GM12878 (cell line): Measurements from ENCODE around the gene TSPO. TPM values are rescaled to one million over a fixed set of nuclear protein-coding genes. Genes with fewer than 3 reads are reported as not detected.

Experiments
- ATAC-seq: fragments of 200-7000 bp; cut with Tn5 transposase; 3 replicates; pipeline ENCODE4 v1.9.1; 2020; ENCODE audit warnings: mild to moderate bottlenecking, moderate library complexity
- BruUV-seq: library from RNA; stranded (reverse); fragments of 400-500 nt; replicated peaks from 2 replicates; lab custom pipeline; 2021; lab: Mats Ljungman, UMichigan
- CTCF ChIA-PET: fragments of 300-600 bp; sonication (Branson Sonifier 250); formaldehyde crosslinking; extraction: SDS; loops from one replicate; lab custom pipeline; 2021; ENCODE audit warnings: inconsistent platforms; lab: Yijun Ruan, JAX
- POLR2A ChIA-PET: fragments of 350-600 bp; formaldehyde crosslinking; extraction: SDS; loops from one replicate; lab custom pipeline; 2021; ENCODE audit warnings: inconsistent platforms; lab: Charles Lee
- RAD21 ChIA-PET: fragments of 300-600 bp; sonication (Branson Sonifier 250); formaldehyde crosslinking; loops from one replicate; lab custom pipeline; 2023; ENCODE audit warnings: antibody characterized with exemption; ENCODE audit not compliant: unreplicated experiment; lab: Charles Lee
- SMC1A ChIA-PET: fragments of 300-600 bp; sonication (Branson Sonifier 250); formaldehyde crosslinking; loops from one replicate; lab custom pipeline; 2023; ENCODE audit not compliant: unreplicated experiment, uncharacterized antibody; lab: Charles Lee
- DNase-seq: peaks from one replicate; pipeline ENCODE4 v3.0.0-alpha.2; 2011; ENCODE audit warnings: low read depth, low spot score
- FAIRE-seq: peaks from 3 replicates; lab custom pipeline; 2011; peaks lifted over from hg19 to GRCh38; lab: Jason Lieb, UNC
- H2AFZ ChIP-seq: 2 replicates; pipeline ENCODE4 v1.6.0; 2011; ENCODE audit warnings: low read depth, low read length, control low read depth; ENCODE audit not compliant: control insufficient read depth
- H3K27ac ChIP-seq: 2 replicates; pipeline ENCODE4 v1.5.1; 2011; ENCODE audit warnings: control low read depth; ENCODE audit not compliant: control insufficient read depth, insufficient read depth
- H3K27me3 ChIP-seq, 2 experiments: replicated peaks in 1 of 2; 2 replicates each; pipeline versions ENCODE4 v1.6.0 to v1.6.1; 2011; ENCODE audit warnings: low read length in 1 of 2; ENCODE audit not compliant: control insufficient read depth in 2 of 2, insufficient read depth in 2 of 2
- H3K36me3 ChIP-seq, 2 experiments: 2 replicates each; pipeline ENCODE4 v1.5.1; 2011; ENCODE audit warnings: low read length in 1 of 2; ENCODE audit not compliant: control insufficient read depth in 2 of 2, insufficient read depth in 2 of 2
- H3K4me1 ChIP-seq: 2 replicates; pipeline ENCODE4 v1.6.1; 2011; ENCODE audit warnings: mild to moderate bottlenecking, low read length, moderate library complexity, mixed read lengths; ENCODE audit not compliant: control insufficient read depth, insufficient read depth
- H3K4me2 ChIP-seq: 2 replicates; pipeline ENCODE4 v1.6.0; 2011; ENCODE audit warnings: control low read depth; ENCODE audit not compliant: control insufficient read depth, insufficient read depth
- H3K4me3 ChIP-seq: fragments of 200-600 bp; sonication (generic); 2 replicates; pipeline ENCODE4 v1.5.1; 2016
- H3K79me2 ChIP-seq: 2 replicates; pipeline ENCODE4 v1.6.0; 2011; ENCODE audit warnings: low read length; ENCODE audit not compliant: control insufficient read depth, insufficient read depth
- H3K9ac ChIP-seq: 2 replicates; pipeline ENCODE4 v1.8.0; 2011; ENCODE audit warnings: low read length, control low read depth, mixed read lengths; ENCODE audit not compliant: control insufficient read depth, insufficient read depth
- H3K9me3 ChIP-seq: replicated peaks from 3 replicates; pipeline ENCODE4 v1.5.1; 2011; ENCODE audit warnings: mild to moderate bottlenecking, low read length; ENCODE audit not compliant: control insufficient read depth, insufficient read depth
- H4K20me1 ChIP-seq: 2 replicates; pipeline ENCODE4 v1.6.0; 2011; ENCODE audit not compliant: control insufficient read depth, insufficient read depth
- ATF7 ChIP-seq: fragments of 450-650 bp; IDR thresholded peaks from 2 replicates; pipeline ENCODE4 v1.6.1; 2016; ENCODE audit warnings: low read depth, mild to moderate bottlenecking
- EP300 ChIP-seq, 2 experiments: fragments of 150-350 bp in 1 of 2; IDR thresholded peaks; 2 replicates each; pipeline ENCODE4 v1.6.1; 2011 to 2012; ENCODE audit warnings: low read depth in 2 of 2, low read length in 2 of 2, borderline replicate concordance in 1 of 2, improper control_type of control experiment in 1 of 2, inconsistent platforms in 1 of 2; ENCODE audit not compliant: control insufficient read depth in 1 of 2
- HCFC1 ChIP-seq: fragments of 150-350 bp; IDR thresholded peaks from 2 replicates; pipeline ENCODE4 v1.6.1; 2014; ENCODE audit warnings: low read length
- IRF4 ChIP-seq: IDR thresholded peaks from 2 replicates; pipeline ENCODE4 v1.6.1; 2011; ENCODE audit warnings: low read depth, low read length
- MXI1 ChIP-seq: fragments of 150-350 bp; IDR thresholded peaks from 2 replicates; pipeline ENCODE4 v1.6.1; 2011; ENCODE audit warnings: low read depth, mild to moderate bottlenecking, inconsistent platforms, low read length, improper control_type of control experiment
- NFYB ChIP-seq: IDR thresholded peaks from 2 replicates; pipeline ENCODE4 v1.6.1; 2011; ENCODE audit warnings: low read depth, mild to moderate bottlenecking, low read length, improper control_type of control experiment, moderate library complexity; ENCODE audit not compliant: insufficient read depth
- NR2C2 ChIP-seq: IDR thresholded peaks from 2 replicates; pipeline ENCODE4 v1.6.1; 2011; ENCODE audit warnings: borderline replicate concordance, low read depth; ENCODE audit not compliant: control insufficient read depth, insufficient read length
- NR2F1 ChIP-seq: fragments of 450-650 bp; conservative IDR thresholded peaks from 2 replicates; pipeline ENCODE4 v1.6.1; 2017; ENCODE audit warnings: mild to moderate bottlenecking
- PML ChIP-seq: IDR thresholded peaks from 2 replicates; pipeline ENCODE4 v1.6.1; 2012; ENCODE audit warnings: low read length, inconsistent platforms
- RELA ChIP-seq: fragments of 450-650 bp; IDR thresholded peaks from 2 replicates; pipeline ENCODE4 v1.8.0; 2014; ENCODE audit warnings: borderline replicate concordance; ENCODE audit not compliant: partially characterized antibody
- SUZ12 ChIP-seq: fragments of 200-600 bp; sonication (generic); IDR thresholded peaks from one replicate; pipeline ENCODE4 v1.6.1; 2018; ENCODE audit warnings: antibody characterized with exemption, mild to moderate bottlenecking; ENCODE audit not compliant: unreplicated experiment
- TAF1 ChIP-seq: IDR thresholded peaks from 2 replicates; pipeline ENCODE4 v1.6.1; 2011; ENCODE audit warnings: mild to moderate bottlenecking, low read depth, low read length, borderline replicate concordance
- ZNF217 ChIP-seq: fragments of 450-650 bp; IDR thresholded peaks from 2 replicates; pipeline ENCODE4 v1.6.1; 2017; ENCODE audit warnings: antibody characterized with exemption, mild to moderate bottlenecking
- ZNF622 ChIP-seq: fragments of 450-650 bp; IDR thresholded peaks from 2 replicates; pipeline ENCODE4 v1.6.1; 2017; ENCODE audit warnings: mild to moderate bottlenecking, inconsistent platforms
- WGBS: methylation state at CpG from one replicate; pipeline ENCODE4 v1.1.6; 2016; ENCODE audit warnings: low lambda C conversion rate; ENCODE audit not compliant: insufficient replicate concordance, insufficient coverage; ENCODE audit errors: missing lambda C conversion rate; 5-methylcytosine and 5-hydroxymethylcytosine counted together
- in situ Hi-C: fragments of 300-500 bp; cut with MboI; formaldehyde crosslinking; loops from 9 replicates; pipeline ENCODE4 v1.14.3; 2018; ENCODE audit warnings: mixed read lengths
- intact Hi-C: fragments of 100-400 bp; cut with micrococcal nuclease; formaldehyde crosslinking; loops from one replicate; pipeline ENCODE4 v1.14.2; 2022; ENCODE audit not compliant: unreplicated experiment
- polyA plus RNA-seq, 11 experiments: library from polyadenylated mRNA; depleted of rRNA in 4 of 11; unstranded in 6 of 11; stranded (reverse) in 5 of 11; fragments of >200 nt; fragmentation: Nextera tagmentation in 4 of 11; fragmentation: Illumina TruSeq in 1 of 11; extraction: Ambion mirVana in 4 of 11; extraction: Trizol in 1 of 11; gene quantifications; 1 replicate in 1 of 11; 2 replicates in 10 of 11; pipeline versions ENCODE4 v1.2.1 to v1.2.3, GENCODE V29; 2011 to 2016; ENCODE audit warnings: inconsistent platforms in 2 of 11, missing spikeins in 2 of 11, low read depth in 1 of 11
- total RNA-seq, 4 experiments: library from RNA; depleted of rRNA in 3 of 4; stranded (reverse); fragments of >200 nt in 3 of 4; fragmentation: Illumina TruSeq in 1 of 4; extraction: Trizol in 1 of 4; gene quantifications; 2 replicates each; pipeline versions ENCODE4 v1.2.1 to v1.2.3, GENCODE V29; 2013 to 2021
- TF ChIP-seq, protein P1 (sequence below): IDR thresholded peaks from 2 replicates; pipeline ENCODE4 v1.6.1; 2012; ENCODE audit warnings: low read length, inconsistent platforms
- TF ChIP-seq, protein P2 (sequence below): IDR thresholded peaks from 2 replicates; pipeline ENCODE4 v1.6.1; 2011; ENCODE audit warnings: mild to moderate bottlenecking, low read depth, low read length, moderate library complexity; ENCODE audit not compliant: insufficient replicate concordance
- TF ChIP-seq, protein P3 (sequence below): IDR thresholded peaks from 2 replicates; pipeline ENCODE4 v1.6.1; 2012; ENCODE audit warnings: low read depth, low read length, improper control_type of control experiment
- TF ChIP-seq, protein P4 (sequence below): fragments of 450-650 bp; IDR thresholded peaks from 2 replicates; pipeline ENCODE4 v1.6.1; 2018; ENCODE audit warnings: mild to moderate bottlenecking, low read depth, moderate library complexity; ENCODE audit not compliant: partially characterized antibody

Gene TSPO
- total and polyA plus RNA-seq, 10 of the 15 experiments (the other 5 are each of a cell fraction or from before 2014, with no cell fraction given): 1.4 to 50.5 (median 18.8) TPM

DNA sequence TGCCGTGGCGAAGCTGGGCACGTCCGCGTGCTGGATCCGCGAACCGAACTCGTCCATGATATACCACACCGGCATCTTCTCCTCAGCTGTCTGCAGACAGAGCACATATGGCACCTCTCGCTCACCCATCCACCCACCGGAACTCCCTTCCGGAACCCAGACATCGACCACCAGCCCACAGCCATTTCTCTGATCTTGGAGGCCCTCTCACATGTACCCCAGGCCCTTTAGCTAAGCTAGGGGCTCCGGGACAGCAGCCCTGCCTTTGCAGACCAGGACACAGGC, 28.5 kb downstream of the TSPO start:
- Histone ChIP-seq H3K36me3 (peaks cover 7% of the 10 kb centered on the region in 2 experiments; a peak in 3 of 4 replicates), H2AFZ (no peak overlapping the region), H3K4me2 (no peak overlapping the region), H3K79me2 (peaks cover 2% of the 10 kb centered on the region; the same call in 1 of the 2 replicates), H3K9me3 (no peaks in the 10 kb centered on the region), H3K4me3 (no peak overlapping the region), H3K27me3 (no peaks in the 10 kb centered on the region), H3K4me1 (no peaks in the 10 kb centered on the region; the same call in 1 of the 2 replicates), H4K20me1 (no peaks in the 10 kb centered on the region), H3K27ac (no peak overlapping the region), H3K9ac (no peak overlapping the region)
- in situ Hi-C loops (no loop called here), intact Hi-C loops (no loop called here)
- RAD21 ChIA-PET: no interaction called here
- SMC1A ChIA-PET: no interaction called here
- TF ChIP-seq MXI1: no peak
- no peak for TF ChIP-seq NR2C2
- TF ChIP-seq TAF1: no peak
- TF ChIP-seq HCFC1: no peak
- TF ChIP-seq RELA: no peak
- no peak for TF ChIP-seq ATF7
- no peak for TF ChIP-seq ZNF622
- TF ChIP-seq NFYB: no peak
- no peak for TF ChIP-seq NR2F1
- no peak for TF ChIP-seq EP300 (IDR thresholded peaks at IDR 0.05; ENCODE audit: borderline replicate concordance in 1 of 2, control insufficient read depth in 1 of 2, low read depth in 2 of 2, low read length in 2 of 2)
- no peak for TF ChIP-seq SUZ12
- TF ChIP-seq, protein P1, sequence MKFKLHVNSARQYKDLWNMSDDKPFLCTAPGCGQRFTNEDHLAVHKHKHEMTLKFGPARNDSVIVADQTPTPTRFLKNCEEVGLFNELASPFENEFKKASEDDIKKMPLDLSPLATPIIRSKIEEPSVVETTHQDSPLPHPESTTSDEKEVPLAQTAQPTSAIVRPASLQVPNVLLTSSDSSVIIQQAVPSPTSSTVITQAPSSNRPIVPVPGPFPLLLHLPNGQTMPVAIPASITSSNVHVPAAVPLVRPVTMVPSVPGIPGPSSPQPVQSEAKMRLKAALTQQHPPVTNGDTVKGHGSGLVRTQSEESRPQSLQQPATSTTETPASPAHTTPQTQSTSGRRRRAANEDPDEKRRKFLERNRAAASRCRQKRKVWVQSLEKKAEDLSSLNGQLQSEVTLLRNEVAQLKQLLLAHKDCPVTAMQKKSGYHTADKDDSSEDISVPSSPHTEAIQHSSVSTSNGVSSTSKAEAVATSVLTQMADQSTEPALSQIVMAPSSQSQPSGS: no peak
- TF ChIP-seq PML: no peak
- TF ChIP-seq, protein P2, sequence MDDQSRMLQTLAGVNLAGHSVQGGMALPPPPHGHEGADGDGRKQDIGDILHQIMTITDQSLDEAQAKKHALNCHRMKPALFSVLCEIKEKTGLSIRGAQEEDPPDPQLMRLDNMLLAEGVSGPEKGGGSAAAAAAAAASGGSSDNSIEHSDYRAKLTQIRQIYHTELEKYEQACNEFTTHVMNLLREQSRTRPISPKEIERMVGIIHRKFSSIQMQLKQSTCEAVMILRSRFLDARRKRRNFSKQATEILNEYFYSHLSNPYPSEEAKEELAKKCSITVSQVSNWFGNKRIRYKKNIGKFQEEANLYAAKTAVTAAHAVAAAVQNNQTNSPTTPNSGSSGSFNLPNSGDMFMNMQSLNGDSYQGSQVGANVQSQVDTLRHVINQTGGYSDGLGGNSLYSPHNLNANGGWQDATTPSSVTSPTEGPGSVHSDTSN: no peak
- TF ChIP-seq, protein P3, sequence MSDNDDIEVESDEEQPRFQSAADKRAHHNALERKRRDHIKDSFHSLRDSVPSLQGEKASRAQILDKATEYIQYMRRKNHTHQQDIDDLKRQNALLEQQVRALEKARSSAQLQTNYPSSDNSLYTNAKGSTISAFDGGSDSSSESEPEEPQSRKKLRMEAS: no peak
- TF ChIP-seq ZNF217: no peak
- TF ChIP-seq, protein P4, sequence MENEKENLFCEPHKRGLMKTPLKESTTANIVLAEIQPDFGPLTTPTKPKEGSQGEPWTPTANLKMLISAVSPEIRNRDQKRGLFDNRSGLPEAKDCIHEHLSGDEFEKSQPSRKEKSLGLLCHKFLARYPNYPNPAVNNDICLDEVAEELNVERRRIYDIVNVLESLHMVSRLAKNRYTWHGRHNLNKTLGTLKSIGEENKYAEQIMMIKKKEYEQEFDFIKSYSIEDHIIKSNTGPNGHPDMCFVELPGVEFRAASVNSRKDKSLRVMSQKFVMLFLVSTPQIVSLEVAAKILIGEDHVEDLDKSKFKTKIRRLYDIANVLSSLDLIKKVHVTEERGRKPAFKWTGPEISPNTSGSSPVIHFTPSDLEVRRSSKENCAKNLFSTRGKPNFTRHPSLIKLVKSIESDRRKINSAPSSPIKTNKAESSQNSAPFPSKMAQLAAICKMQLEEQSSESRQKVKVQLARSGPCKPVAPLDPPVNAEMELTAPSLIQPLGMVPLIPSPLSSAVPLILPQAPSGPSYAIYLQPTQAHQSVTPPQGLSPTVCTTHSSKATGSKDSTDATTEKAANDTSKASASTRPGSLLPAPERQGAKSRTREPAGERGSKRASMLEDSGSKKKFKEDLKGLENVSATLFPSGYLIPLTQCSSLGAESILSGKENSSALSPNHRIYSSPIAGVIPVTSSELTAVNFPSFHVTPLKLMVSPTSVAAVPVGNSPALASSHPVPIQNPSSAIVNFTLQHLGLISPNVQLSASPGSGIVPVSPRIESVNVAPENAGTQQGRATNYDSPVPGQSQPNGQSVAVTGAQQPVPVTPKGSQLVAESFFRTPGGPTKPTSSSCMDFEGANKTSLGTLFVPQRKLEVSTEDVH: no peak
- TF ChIP-seq IRF4: no peak
- FAIRE-seq: no peak
- WGBS: 98% methylated on average over 15 of the region's 15 CpGs
- CTCF ChIA-PET: no interaction called here
- no TSS peak for BruUV-seq
- POLR2A ChIA-PET: no interaction called here
- ATAC-seq: no peak
- no peak for DNase-seq
